Hippocampal formation (tissue), 2 donors: ENCODE measurements around the gene KCND1.

ENCODE experiments used
- DNase-seq, 2 donors: peaks; one replicate each; lab custom pipeline; 2025; lab: John Stamatoyannopoulos, UW

The KCND1 gene

GRCh38 chrX:48911412-48912182 lies 60.0 kb downstream of the KCND1 start, which contains the start of gene SLC35A2:
Gene SLC35A2, minus strand, starts transcription at chrX:48911646. Its CDS starts 10 bp downstream, at chrX:48911636.
- DNase-seq: peak; percentile 52 to 65
